Measurements from ENCODE around the gene OOSP2.
"Not testable (repeated sequence)": the region's sequence is repeated elsewhere in the genome, so short reads cannot be mapped to it uniquely, and the experiment has no call there.

OOSP2 gene

GRCh38 chr11:60040109-60040508 is at the start of gene OOSP2:
TSS of gene OOSP2 (plus strand) at chr11:60040409. CDS start at chr11:60040460, 51 bp downstream.
- DNase-seq (ENCODE audit: low spot score): no peak

GRCh38 chr11:59990421-59990820 is 49.8 kb upstream of the OOSP2 start:
- no peak for DNase-seq (ENCODE audit: low spot score)

GRCh38 chr11:59992425-59992824 is 47.8 kb upstream of the OOSP2 start:
- DNase-seq (ENCODE audit: low spot score): no peak

- no peak for DNase-seq (ENCODE audit: low spot score)
These were observed 42.4 kb upstream of the OOSP2 start for GRCh38 chr11:59997800-59998199.

GRCh38 chr11:59999691-60000090 is 40.5 kb upstream of the OOSP2 start:
- no peak for DNase-seq (ENCODE audit: low spot score)

GRCh38 chr11:60003729-60004128 is 36.5 kb upstream of the OOSP2 start:
- no peak for DNase-seq (ENCODE audit: low spot score)

- DNase-seq (ENCODE audit: low spot score): no peak
These were observed 34.8 kb upstream of the OOSP2 start for GRCh38 chr11:60005360-60005759.

- DNase-seq (ENCODE audit: low spot score): no peak
These were observed 23.3 kb upstream of the OOSP2 start, which contains the start of gene OOSP4B for GRCh38 chr11:60016881-60017280. TSS of gene OOSP4B (plus strand) at chr11:60017181.

- no peak for DNase-seq (ENCODE audit: low spot score)
These were observed 22.2 kb upstream of the OOSP2 start for GRCh38 chr11:60018058-60018457.

GRCh38 chr11:60020376-60020775 is 19.8 kb upstream of the OOSP2 start:
- not testable (repeated sequence) for DNase-seq (ENCODE audit: low spot score)

GRCh38 chr11:60029015-60029632 is 11.1 kb upstream of the OOSP2 start:
- no peak for DNase-seq (ENCODE audit: low spot score)

GRCh38 chr11:60050422-60050821 is 10.2 kb downstream of the OOSP2 start:
- DNase-seq (ENCODE audit: low spot score): not testable (repeated sequence)

GRCh38 chr11:60050839-60051238 is 10.6 kb downstream of the OOSP2 start:
- DNase-seq (ENCODE audit: low spot score): not testable (repeated sequence)

GRCh38 chr11:60056349-60056969 is 16.2 kb downstream of the OOSP2 start, which contains the start of gene MS4A3:
TSS of gene MS4A3 (plus strand) at chr11:60056665. CDS start at chr11:60061161, 4,496 bp downstream.
- no peak for DNase-seq (ENCODE audit: low spot score)

GRCh38 chr11:60059052-60059451 is 18.8 kb downstream of the OOSP2 start:
- no peak for DNase-seq (ENCODE audit: low spot score)

GRCh38 chr11:60059521-60060240 is 19.5 kb downstream of the OOSP2 start:
- no peak for DNase-seq (ENCODE audit: low spot score)

GRCh38 chr11:60064111-60064510 is 23.9 kb downstream of the OOSP2 start:
- DNase-seq (ENCODE audit: low spot score): peak; percentile 12

- DNase-seq (ENCODE audit: low spot score): no peak
These were observed 25.6 kb downstream of the OOSP2 start for GRCh38 chr11:60065801-60066200.

- no peak for DNase-seq (ENCODE audit: low spot score)
These were observed 29.2 kb downstream of the OOSP2 start for GRCh38 chr11:60069450-60069849.

GRCh38 chr11:60071644-60072043 is 31.4 kb downstream of the OOSP2 start:
- DNase-seq (ENCODE audit: low spot score): not testable (repeated sequence)

- DNase-seq (ENCODE audit: low spot score): no peak
These were observed 37.1 kb downstream of the OOSP2 start for GRCh38 chr11:60077216-60077817.

GRCh38 chr11:60077981-60078380 is 37.8 kb downstream of the OOSP2 start:
- DNase-seq (ENCODE audit: low spot score): no peak

- DNase-seq (ENCODE audit: low spot score): no peak
These were observed 38.5 kb downstream of the OOSP2 start for GRCh38 chr11:60078745-60079144.
